MM.1S (cell line): ENCODE data around the gene DSCAML1.

ENCODE experiments used
- DNase-seq: peaks from one replicate; pipeline ENCODE4 v3.0.0-alpha.2; 2015
- H2AFZ ChIP-seq: fragments of 300-600 bp; sonication (generic); 2 replicates; pipeline ENCODE4 v1.6.0; 2016; ENCODE audit warnings: antibody characterized with exemption, low read length
- H3F3A ChIP-seq: fragments of 300-600 bp; sonication (generic); 2 replicates; pipeline ENCODE4 v1.6.1; 2016; ENCODE audit warnings: mild to moderate bottlenecking, antibody characterized with exemption, low read length, moderate library complexity, mixed read lengths; ENCODE audit not compliant: insufficient read depth
- H3K27ac ChIP-seq: fragments of 300-600 bp; sonication (generic); 2 replicates; pipeline ENCODE4 v1.5.1; 2016; ENCODE audit warnings: mild to moderate bottlenecking, low read length
- H3K27me3 ChIP-seq: fragments of 300-600 bp; sonication (generic); replicated peaks from 2 replicates; pipeline ENCODE4 v1.6.0; 2016; ENCODE audit warnings: low read length; ENCODE audit not compliant: insufficient read depth
- H3K36me3 ChIP-seq: fragments of 300-600 bp; sonication (generic); replicated peaks from 2 replicates; pipeline ENCODE4 v1.6.1; 2016; ENCODE audit warnings: mild to moderate bottlenecking, low read length, mixed read lengths; ENCODE audit not compliant: insufficient read depth
- H3K4me1 ChIP-seq: fragments of 300-600 bp; sonication (generic); 2 replicates; pipeline ENCODE4 v1.6.1; 2016; ENCODE audit warnings: low read length, mixed read lengths
- H3K4me2 ChIP-seq: fragments of 300-600 bp; sonication (generic); 2 replicates; pipeline ENCODE4 v1.6.0; 2016; ENCODE audit warnings: low read depth, low read length
- H3K4me3 ChIP-seq: fragments of 300-600 bp; sonication (generic); 2 replicates; pipeline ENCODE4 v1.5.1; 2016; ENCODE audit warnings: low read length, mixed read lengths
- H3K79me2 ChIP-seq: fragments of 300-600 bp; sonication (generic); 2 replicates; pipeline ENCODE4 v1.6.1; 2016; ENCODE audit warnings: mixed run types, low read length, mixed read lengths
- H3K9ac ChIP-seq: fragments of 300-600 bp; sonication (generic); 2 replicates; pipeline ENCODE4 v1.6.1; 2016; ENCODE audit warnings: low read length, mixed read lengths
- H3K9me2 ChIP-seq: fragments of 300-600 bp; sonication (generic); replicated peaks from 2 replicates; pipeline ENCODE4 v1.6.1; 2016; ENCODE audit warnings: mild to moderate bottlenecking, low read length, mixed read lengths; ENCODE audit not compliant: insufficient read depth
- H3K9me3 ChIP-seq: fragments of 300-600 bp; sonication (generic); replicated peaks from 2 replicates; pipeline ENCODE4 v1.6.1; 2016; ENCODE audit warnings: mild to moderate bottlenecking, low read length, mixed read lengths; ENCODE audit not compliant: insufficient read depth
- H4K20me1 ChIP-seq: fragments of 300-600 bp; sonication (generic); 2 replicates; pipeline ENCODE4 v1.6.1; 2016; ENCODE audit warnings: mild to moderate bottlenecking, low read length, moderate library complexity, mixed read lengths; ENCODE audit not compliant: insufficient read depth
- CTCF ChIP-seq: fragments of 300-600 bp; sonication (generic); IDR thresholded peaks from 2 replicates; pipeline ENCODE4 v1.5.1; 2016; ENCODE audit warnings: antibody characterized with exemption, low read length, mixed read lengths
- EZH2 ChIP-seq: fragments of 300-600 bp; sonication (generic); optimal IDR thresholded peaks from 2 replicates; pipeline ENCODE3; 2017; ENCODE audit warnings: low read depth, mild to moderate bottlenecking, antibody characterized with exemption, low read length, mixed read lengths
- EZH2phosphoT487 ChIP-seq: fragments of 300-600 bp; sonication (generic); IDR thresholded peaks from 2 replicates; pipeline ENCODE4 v1.6.1; 2018; ENCODE audit warnings: antibody characterized with exemption, low read length

The DSCAML1 gene

GRCh38 chr11:117839936-117840813 is 43.2 kb upstream of the DSCAML1 start:
- Histone ChIP-seq H3K27ac (no peak overlapping the region), H3F3A (no peaks in the 10 kb centered on the region), H3K4me3 (no peak overlapping the region), H4K20me1 (no peaks in the 10 kb centered on the region), H3K9me3 (no peaks in the 10 kb centered on the region), H3K27me3 (peaks cover 41% of the 10 kb centered on the region), H3K79me2 (no peaks in the 10 kb centered on the region), H2AFZ (no peak overlapping the region), H3K9me2 (no peaks in the 10 kb centered on the region), H3K4me1 (no peaks in the 10 kb centered on the region), H3K9ac (no peak overlapping the region), H3K4me2 (no peak overlapping the region), H3K36me3 (no peaks in the 10 kb centered on the region)
- TF ChIP-seq EZH2phosphoT487 (no peak), EZH2 (no peak), CTCF (no peak)
- no peak for DNase-seq

GRCh38 chr11:117839380-117839881 is 42.4 kb upstream of the DSCAML1 start:
- H4K20me1 ChIP-seq = no peaks in the 10 kb centered on the region
- H3K79me2 ChIP-seq = no peaks in the 10 kb centered on the region
- no peak overlapping the region for H3K9ac ChIP-seq
- no peaks in the 10 kb centered on the region for H3F3A ChIP-seq
- H3K4me3 ChIP-seq = no peak overlapping the region
- no peak overlapping the region for H2AFZ ChIP-seq
- H3K27ac ChIP-seq = no peak overlapping the region
- H3K9me3 ChIP-seq = no peaks in the 10 kb centered on the region
- no peak for TF ChIP-seq EZH2phosphoT487
- no peak for TF ChIP-seq EZH2
- no peak for TF ChIP-seq CTCF
- peaks cover 41% of the 10 kb centered on the region for H3K27me3 ChIP-seq
- H3K4me1 ChIP-seq = no peaks in the 10 kb centered on the region
- H3K9me2 ChIP-seq = no peaks in the 10 kb centered on the region
- no peaks in the 10 kb centered on the region for H3K36me3 ChIP-seq
- no peak overlapping the region for H3K4me2 ChIP-seq
- no peak for DNase-seq

GRCh38 chr11:117838901-117839300 is 41.9 kb upstream of the DSCAML1 start:
- no peaks in the 10 kb centered on the region for H3K36me3 ChIP-seq

GRCh38 chr11:117837791-117838190 is 40.8 kb upstream of the DSCAML1 start:
- no peak overlapping the region for H3K9ac ChIP-seq
- peaks cover 41% of the 10 kb centered on the region for H3K27me3 ChIP-seq
- no peaks in the 10 kb centered on the region for H3K79me2 ChIP-seq
- no peaks in the 10 kb centered on the region for H3K36me3 ChIP-seq
- H4K20me1 ChIP-seq = no peaks in the 10 kb centered on the region
- H2AFZ ChIP-seq = no peak overlapping the region
- H3K4me2 ChIP-seq = no peak overlapping the region
- H3F3A ChIP-seq = no peaks in the 10 kb centered on the region
- H3K27ac ChIP-seq = no peak overlapping the region
- H3K4me1 ChIP-seq = no peaks in the 10 kb centered on the region
- H3K4me3 ChIP-seq = no peak overlapping the region
- no peaks in the 10 kb centered on the region for H3K9me3 ChIP-seq
- H3K9me2 ChIP-seq = no peaks in the 10 kb centered on the region
- TF ChIP-seq EZH2 (no peak), EZH2phosphoT487 (no peak), CTCF (no peak)
- DNase-seq = no peak

More at GRCh38 chr11:117838901-117839300, 41.9 kb upstream of the DSCAML1 start:
- Histone ChIP-seq H3K9ac (no peak overlapping the region), H3K4me3 (no peak overlapping the region), H3K4me2 (no peak overlapping the region), H3K27ac (no peak overlapping the region), H3K9me2 (no peaks in the 10 kb centered on the region), H2AFZ (no peak overlapping the region), H3K27me3 (peaks cover 41% of the 10 kb centered on the region), H3K79me2 (no peaks in the 10 kb centered on the region), H3K9me3 (no peaks in the 10 kb centered on the region), H3F3A (no peaks in the 10 kb centered on the region), H4K20me1 (no peaks in the 10 kb centered on the region), H3K4me1 (no peaks in the 10 kb centered on the region)
- no peak for TF ChIP-seq EZH2
- no peak for DNase-seq
